Type B pancreatic cell (in vitro differentiated cells): ENCODE measurements around the gene PRKCZ. TPM values are rescaled to one million over a fixed set of nuclear protein-coding genes. Genes with fewer than 3 reads are reported as not detected.
"Not testable (repeated sequence)": the region's sequence is repeated elsewhere in the genome, so short reads cannot be mapped to it uniquely, and the experiment has no call there.

Source experiments
- DNase-seq: peaks from one replicate; pipeline ENCODE4 v3.0.0; 2021; ENCODE audit warnings: mixed read lengths; ENCODE audit not compliant: unreplicated experiment; ENCODE audit errors: extremely low spot score
- H3K27ac Mint-ChIP-seq: 2 replicates; pipeline ENCODE4 v1.8.0; 2021; ENCODE audit warnings: mild to moderate bottlenecking, mixed read lengths
- H3K27me3 Mint-ChIP-seq: 2 replicates; pipeline ENCODE4 v1.8.0; 2021; ENCODE audit warnings: mixed read lengths
- H3K36me3 Mint-ChIP-seq: 2 replicates; pipeline ENCODE4 v1.8.0; 2021; ENCODE audit warnings: mixed read lengths
- H3K4me1 Mint-ChIP-seq: one replicate; pipeline ENCODE4 v1.8.0; 2021; ENCODE audit warnings: mixed read lengths; ENCODE audit not compliant: unreplicated experiment
- H3K4me3 Mint-ChIP-seq: 2 replicates; pipeline ENCODE4 v1.8.0; 2021; ENCODE audit warnings: mild to moderate bottlenecking, mixed read lengths
- H3K9me3 Mint-ChIP-seq: 2 replicates; pipeline ENCODE4 v1.8.0; 2021; ENCODE audit warnings: mixed read lengths
- CTCF ChIP-seq: fragments of 200-600 bp; sonication (generic); conservative IDR thresholded peaks from 2 replicates; pipeline ENCODE4 v1.5.0; 2021; ENCODE audit warnings: antibody characterized with exemption, mild to moderate bottlenecking
- total RNA-seq: library from RNA; stranded (reverse); gene quantifications from 2 replicates; pipeline ENCODE4 v1.2.1, GENCODE V29; 2021; ENCODE audit warnings: low replicate concordance

PRKCZ gene
- total RNA-seq, 1 donor from 2014 or later, result 33.2 TPM

- Mint-ChIP-seq H3K27ac (no peak overlapping the region), H3K36me3 (no peaks in the 10 kb centered on the region), H3K9me3 (no peaks in the 10 kb centered on the region), H3K27me3 (peaks cover 8% of the 10 kb centered on the region), H3K4me1 (peaks cover 7% of the 10 kb centered on the region), H3K4me3 (no peak overlapping the region)
- DNase-seq, result no peak
- TF ChIP-seq CTCF, result no peak
These were observed 60.8 kb downstream of the PRKCZ start for GRCh38 chr1:2110738-2111673.

- Mint-ChIP-seq H3K27me3 (peaks cover 14% of the 10 kb centered on the region), H3K4me1 (peaks cover 8% of the 10 kb centered on the region), H3K4me3 (no peak overlapping the region), H3K27ac (no peak overlapping the region), H3K9me3 (no peaks in the 10 kb centered on the region), H3K36me3 (no peaks in the 10 kb centered on the region)
- DNase-seq, result no peak
- no peak for TF ChIP-seq CTCF
These were observed 61.4 kb downstream of the PRKCZ start for GRCh38 chr1:2111674-2112035.

- Mint-ChIP-seq H3K27me3 (peaks cover 15% of the 10 kb centered on the region), H3K27ac (no peak overlapping the region), H3K9me3 (no peaks in the 10 kb centered on the region), H3K36me3 (no peaks in the 10 kb centered on the region), H3K4me1 (peaks cover 8% of the 10 kb centered on the region), H3K4me3 (no peak overlapping the region)
- TF ChIP-seq CTCF, result no peak
- DNase-seq, result no peak
These were observed 62.1 kb downstream of the PRKCZ start for GRCh38 chr1:2112280-2112701.

GRCh38 chr1:2113620-2114135 is 63.5 kb downstream of the PRKCZ start:
- peaks cover 20% of the 10 kb centered on the region for H3K27me3 Mint-ChIP-seq
- no peaks in the 10 kb centered on the region for H3K9me3 Mint-ChIP-seq
- peaks cover 8% of the 10 kb centered on the region for H3K4me1 Mint-ChIP-seq
- H3K4me3 Mint-ChIP-seq, result no peak overlapping the region
- no peak overlapping the region for H3K27ac Mint-ChIP-seq
- H3K36me3 Mint-ChIP-seq, result peaks cover 3% of the 10 kb centered on the region
- DNase-seq, result no peak
- no peak for TF ChIP-seq CTCF

- H3K27me3 Mint-ChIP-seq, result peaks cover 20% of the 10 kb centered on the region
- not testable (repeated sequence) for H3K27ac Mint-ChIP-seq, DNase-seq
These were observed 64.4 kb downstream of the PRKCZ start for GRCh38 chr1:2114635-2115007.

GRCh38 chr1:2115008-2115641 is 64.9 kb downstream of the PRKCZ start:
- DNase-seq, result no peak
- Mint-ChIP-seq H3K36me3 (peaks cover 3% of the 10 kb centered on the region), H3K4me1 (peaks cover 8% of the 10 kb centered on the region), H3K9me3 (no peaks in the 10 kb centered on the region), H3K27ac (no peak overlapping the region), H3K4me3 (no peak overlapping the region), H3K27me3 (peaks cover 20% of the 10 kb centered on the region)
- TF ChIP-seq CTCF, result no peak

More at GRCh38 chr1:2114635-2115007, 64.4 kb downstream of the PRKCZ start:
- not testable (repeated sequence) for H3K4me1 Mint-ChIP-seq, H3K4me3 Mint-ChIP-seq, H3K9me3 Mint-ChIP-seq, H3K36me3 Mint-ChIP-seq
